Forelimb muscle (tissue), 1 donor: ENCODE data around the gene KCNQ1. TPM values are rescaled to one million over a fixed set of nuclear protein-coding genes. Genes with fewer than 3 reads are reported as not detected.

Experiments used
- DNase-seq: peaks from one replicate; pipeline ENCODE4 v3.0.0-alpha.2; 2013; ENCODE audit warnings: low read depth
- polyA plus RNA-seq: library from polyadenylated mRNA; unstranded; fragments of 120-200 nt; gene quantifications from one replicate; pipeline ENCODE4 v1.2.1, GENCODE V29; 2013; ENCODE audit not compliant: insufficient read length

Gene KCNQ1
- polyA plus RNA-seq, 1 donor: 2.1 TPM

DNA sequence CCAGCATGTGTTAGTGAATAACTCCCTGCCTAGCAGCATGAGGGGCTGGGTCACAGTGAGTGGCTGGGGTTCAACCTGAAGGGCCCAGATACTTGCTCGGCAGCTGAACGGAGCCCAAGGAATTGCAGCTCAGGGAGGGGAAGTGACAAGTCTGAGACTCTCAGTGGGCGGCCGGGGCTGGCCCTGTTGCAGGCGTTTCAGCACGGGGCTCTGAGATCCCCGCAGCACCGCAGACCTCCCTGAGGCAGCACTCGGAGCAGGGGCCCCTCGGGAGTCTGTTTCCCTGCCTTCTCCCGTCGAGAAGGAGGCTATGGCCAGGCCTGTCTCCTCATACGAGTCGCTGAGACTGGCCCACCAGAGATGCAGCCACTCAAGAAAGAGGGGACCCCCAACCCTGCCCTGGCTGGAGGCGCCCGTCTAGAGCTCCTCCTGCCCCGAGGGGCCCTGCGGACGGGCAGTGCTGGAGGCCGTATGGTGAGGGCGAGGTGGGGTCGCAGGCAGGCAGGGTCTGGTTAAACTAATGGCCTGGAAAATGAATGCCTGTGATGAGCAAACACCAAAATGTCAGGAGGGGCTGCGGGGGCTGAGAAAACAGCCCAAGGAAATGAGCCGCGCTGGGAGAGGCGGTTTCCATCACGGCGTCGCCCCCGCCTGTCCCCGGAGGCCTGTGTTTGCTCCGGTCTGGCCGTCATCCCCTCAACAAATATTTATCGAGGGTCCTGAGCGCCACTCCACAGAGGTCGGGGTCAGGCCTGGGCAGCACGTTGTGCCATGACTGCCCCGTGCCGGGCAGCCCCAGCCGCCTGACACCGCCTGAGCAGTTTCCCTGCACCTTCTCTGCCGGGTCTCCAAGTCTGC lies 35.0 kb upstream of the KCNQ1 start:
- DNase-seq: no peak

DNA sequence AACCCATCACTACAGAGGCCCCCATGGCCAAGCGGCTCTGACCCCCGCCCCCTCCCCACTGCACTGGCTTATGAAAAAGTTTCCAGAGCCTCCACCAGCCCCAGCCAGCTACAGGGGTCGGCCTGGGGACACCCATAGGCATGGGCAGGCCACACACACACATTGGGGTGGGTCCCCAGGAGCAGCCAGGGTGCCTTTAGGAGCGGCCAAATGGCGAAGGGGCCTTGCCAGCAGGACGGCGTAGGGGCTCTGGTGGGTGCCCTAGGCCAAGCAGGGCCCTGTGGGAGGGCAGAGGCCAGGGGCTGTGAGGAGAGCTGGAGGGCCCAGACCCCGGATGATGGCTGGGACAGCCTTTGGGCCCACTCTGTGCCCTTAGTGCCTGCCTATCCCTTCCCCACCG lies 34.2 kb upstream of the KCNQ1 start:
- no peak for DNase-seq

DNA sequence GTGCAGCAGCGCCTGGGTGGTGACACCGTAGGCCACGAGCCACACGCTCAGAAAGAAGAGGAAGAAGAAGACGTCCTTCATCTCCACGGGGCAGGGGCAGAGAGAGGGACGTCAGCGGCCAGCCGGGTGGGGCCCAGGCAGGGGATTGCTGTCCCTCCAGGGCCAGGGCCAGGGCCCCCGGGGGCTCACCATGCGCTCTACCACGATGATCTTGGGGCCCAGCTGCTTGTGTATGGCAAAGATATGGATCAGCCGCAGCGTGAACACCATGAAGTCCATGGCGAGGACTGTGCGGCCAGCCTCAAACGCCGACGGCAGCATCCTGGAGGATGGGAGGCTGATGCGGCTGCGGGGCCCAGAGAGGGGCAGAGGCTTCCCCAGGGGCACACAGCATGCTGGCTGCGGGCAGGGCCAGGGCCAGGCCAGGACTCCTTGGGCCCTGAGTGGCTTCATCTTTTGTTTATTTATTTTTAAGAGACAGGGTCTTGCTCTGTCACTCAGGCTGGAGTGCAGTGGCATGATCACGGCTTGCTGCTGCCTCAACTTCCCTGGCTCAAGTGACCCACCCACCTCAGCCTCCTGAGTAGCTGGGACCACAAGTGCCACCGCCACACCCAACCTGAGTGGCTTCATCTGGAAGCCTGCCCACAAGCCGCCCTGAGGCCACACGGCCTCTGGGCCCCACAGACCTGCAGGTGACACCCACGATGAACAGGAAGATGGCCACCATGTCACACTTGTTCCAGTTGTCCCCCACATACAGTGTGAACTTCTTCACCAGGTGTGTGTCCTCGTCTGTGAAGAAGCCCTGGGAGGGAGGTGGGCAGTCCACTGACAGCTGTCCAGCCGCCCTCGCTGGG lies 33.1 kb upstream of the KCNQ1 start:
- DNase-seq: no peak

DNA sequence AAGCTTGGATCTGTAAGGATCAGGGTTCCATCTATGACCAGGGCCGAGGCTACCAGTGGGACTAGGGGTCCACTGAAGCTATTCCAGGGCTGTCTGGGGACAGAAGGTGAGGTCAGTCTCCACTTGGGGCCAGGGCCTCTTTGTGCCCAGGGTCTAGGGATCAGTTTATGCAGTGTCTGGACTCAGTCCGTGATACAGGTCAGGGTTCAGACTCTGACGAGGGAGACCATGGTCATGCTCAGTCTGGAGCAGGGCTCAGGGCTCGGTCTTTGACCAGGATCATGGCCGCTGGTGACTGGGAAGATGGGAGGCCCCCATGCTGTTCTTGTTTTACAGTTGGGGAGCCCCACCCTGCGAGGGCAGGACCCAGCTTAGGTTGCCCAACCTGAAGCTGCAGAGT lies 32.5 kb upstream of the KCNQ1 start:
- DNase-seq: no peak

DNA sequence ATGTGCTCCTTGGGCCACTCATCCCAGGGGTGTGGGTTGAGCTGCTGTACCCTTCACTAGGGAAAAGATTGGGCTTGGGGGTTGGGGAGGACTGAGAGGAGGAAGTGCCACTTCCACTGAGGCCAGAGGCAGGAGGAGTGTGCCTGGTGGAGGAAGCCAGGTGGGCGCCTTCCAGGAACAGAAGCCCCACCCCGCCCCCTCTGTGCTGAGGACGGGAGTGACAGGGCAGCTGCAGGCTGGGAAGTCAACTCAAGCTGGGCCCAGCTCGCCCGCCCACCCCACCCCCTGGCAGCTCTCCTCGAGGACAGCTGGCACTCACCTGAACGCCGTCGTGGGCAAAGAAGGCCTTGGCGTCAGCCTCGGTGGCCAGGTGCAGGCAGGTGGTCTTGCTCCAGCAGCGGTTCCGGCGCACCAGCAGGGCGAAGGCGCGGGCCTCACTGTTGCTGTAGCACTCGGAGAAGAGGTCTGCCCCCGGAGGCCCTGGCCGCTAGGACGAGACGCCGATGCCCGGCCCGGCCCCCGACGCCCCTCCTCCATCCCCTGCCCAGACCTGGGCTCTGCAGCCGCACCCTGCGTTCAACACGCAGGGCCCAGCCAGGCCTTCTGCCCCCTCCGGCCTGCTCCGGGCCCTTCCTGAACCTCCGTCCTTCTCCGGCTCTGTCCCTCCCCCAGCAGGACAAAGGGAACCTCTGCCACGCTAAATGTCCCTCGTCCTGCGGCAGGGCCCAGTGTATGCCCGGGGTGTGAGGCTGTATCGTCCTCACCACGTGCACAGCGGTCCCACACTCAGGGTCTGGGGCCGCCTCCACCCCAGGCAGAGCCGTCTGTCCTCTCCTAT lies 30.8 kb upstream of the KCNQ1 start:
- DNase-seq: no peak

DNA sequence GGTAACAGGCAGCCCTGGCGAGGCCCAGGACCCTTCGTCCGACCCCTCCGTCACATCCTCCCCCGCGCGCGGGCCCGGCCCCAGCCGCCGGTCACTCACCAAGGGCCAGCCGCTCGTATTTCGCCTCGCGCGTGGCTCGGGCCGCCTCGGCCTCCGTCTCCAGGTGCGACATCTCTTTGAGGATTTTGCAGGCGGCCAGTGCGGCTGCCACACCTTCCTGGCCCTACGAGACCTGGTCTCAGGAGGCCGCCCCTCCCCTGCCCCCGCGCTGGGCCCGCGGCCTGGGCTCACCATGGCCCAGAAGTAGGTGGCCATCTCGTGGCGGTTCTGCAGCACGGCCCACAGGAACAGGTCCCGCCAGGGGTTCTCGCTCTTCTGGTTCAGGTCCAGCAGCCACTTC lies 30.2 kb upstream of the KCNQ1 start:
- no peak for DNase-seq

DNA sequence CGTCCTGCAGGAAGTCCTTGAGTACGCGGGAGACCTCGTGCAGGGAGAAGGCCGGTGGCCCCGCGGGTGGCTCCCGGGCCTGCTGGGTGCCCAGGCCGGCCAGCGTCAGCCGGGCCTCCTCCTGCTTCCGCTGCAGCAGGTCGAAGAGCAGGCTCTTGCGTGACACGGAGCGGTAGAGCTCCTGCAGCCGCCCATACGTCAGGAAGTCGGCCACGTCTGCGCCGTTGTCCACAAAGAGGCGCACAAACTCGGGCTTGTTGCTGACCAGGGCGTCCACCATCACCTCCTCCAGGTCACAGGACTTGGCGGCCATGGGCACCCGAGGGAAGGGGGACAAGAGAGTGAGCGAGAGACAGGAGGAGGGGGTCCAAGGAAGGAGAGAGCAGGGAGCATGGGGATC lies 29.6 kb upstream of the KCNQ1 start:
- DNase-seq: no peak

DNA sequence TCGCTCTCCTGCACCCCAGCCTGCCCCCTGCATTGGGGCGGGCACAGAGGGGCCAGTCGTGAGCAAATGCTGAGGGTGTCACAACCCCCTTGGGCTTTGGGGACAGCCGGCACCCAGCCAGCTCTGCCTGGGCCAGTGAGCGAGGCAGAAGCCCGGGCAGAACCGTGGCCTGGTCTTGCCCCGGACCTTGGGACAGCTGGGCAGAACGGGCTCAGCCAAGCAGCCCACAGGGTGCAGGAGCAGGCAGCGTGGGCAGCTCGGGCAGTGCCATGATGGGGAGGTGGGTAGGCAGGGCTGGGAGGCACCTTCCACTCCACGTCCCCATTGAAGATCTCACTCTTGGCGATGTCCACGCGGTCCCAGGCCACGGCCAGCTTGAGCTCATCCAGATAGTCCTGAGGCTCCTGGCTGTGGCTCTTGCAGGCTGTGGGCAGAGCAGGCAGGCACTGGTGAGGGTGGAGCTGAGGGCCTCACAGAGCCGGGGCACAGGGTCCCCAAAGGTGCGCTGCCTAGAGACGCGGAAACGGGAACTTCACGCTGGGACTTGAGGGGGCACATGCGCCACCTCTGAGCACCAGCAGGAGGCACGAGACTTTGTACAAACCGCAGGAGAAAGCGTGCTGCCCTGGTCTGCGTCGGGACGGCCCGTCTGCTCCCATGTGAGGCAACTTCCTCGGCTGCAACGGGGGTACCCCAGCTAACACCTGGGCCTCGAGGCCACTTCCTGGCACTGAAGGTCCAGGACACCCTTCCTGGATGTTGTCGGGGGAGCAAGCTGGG lies 29.0 kb upstream of the KCNQ1 start:
- DNase-seq: no peak

DNA sequence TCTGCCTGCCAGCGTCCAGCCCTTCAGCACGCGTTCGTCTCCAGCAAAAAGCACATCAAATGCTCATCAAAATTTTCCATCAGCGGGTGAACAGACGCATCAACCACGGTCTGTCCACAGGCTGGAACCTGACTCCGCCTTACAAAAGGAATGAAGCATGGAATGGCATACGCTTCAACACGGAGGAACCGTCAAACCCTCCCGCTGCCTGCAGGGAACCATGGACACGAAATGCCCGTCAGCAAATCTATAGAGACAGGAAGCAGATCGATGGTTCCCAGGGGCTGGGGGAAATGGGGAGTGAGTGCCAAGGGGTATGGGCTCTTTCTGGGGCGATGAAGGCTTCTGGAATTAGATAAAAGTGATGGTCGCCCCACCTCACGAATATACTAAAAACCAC lies 28.0 kb upstream of the KCNQ1 start:
- DNase-seq: no peak

DNA sequence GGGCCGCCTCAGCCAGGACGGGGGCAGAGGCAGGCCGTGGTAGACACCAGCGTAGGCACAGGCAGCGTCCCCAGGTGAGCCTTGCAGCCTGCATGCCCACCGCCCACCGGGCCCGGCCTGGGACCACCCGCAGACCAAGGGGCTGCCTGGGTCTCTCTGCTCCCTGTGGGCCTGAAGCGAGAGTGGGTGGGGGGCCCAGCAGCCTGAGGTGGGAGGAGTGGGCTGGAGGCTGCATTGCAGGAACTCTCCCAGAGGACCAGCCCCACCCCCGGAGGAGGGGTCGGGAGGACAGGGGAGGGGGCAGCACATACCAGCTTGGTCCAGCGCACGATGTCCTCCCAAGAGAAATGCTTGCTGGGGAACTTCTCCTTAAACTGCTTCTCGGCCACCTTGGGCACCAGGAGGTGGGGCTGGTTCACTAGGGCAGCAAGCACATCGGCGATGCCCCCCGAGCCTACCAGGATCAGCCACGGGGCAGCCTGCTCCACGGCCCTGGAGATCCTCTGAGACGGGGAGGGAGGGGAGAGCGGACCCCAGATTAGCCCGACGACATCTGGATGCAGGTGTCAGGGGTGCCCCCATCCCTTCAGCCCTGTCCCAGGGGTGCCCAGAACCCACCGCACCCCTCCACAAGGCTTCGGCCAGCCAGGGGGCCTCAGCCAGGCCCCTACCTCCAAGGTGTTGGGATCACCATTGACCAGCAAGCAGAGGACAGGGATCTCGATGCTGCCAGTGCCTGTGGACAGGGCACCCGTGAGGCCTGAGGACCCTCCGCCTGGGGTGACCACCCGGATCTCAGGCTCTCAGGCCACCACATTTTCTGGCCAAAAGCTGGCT lies 26.7 kb upstream of the KCNQ1 start:
- no peak for DNase-seq

DNA sequence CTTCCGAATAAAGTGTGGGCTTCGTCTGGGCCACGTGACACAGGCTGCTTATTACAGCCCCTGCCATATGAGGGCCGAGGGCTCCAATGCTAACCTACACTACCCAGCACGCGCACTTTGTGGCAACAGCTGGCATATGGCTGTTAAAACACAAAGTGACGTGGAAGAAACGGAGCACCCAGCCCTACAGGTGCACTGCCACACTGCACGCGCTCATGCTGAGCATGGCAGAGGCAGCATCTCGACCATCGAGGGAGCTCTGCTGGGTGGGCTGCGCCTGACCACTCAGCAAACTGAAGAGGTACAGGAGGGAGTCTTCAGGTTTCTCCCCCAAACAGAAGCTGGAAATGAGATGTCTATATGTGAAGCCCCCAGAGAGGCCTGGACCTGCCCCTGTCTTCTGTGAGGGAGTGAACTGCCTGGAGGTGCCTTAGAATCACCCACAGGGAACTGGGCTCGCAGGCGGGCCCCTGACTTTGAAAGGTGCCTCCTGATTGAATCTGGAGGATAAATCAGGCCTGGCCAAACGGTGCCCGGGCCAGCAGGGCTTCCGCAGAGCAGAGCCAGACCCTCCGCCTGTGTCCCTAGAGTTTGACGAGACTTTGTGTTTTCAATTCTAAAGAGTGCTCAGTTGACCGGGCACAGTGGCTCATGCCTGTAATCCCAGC lies 26.0 kb upstream of the KCNQ1 start:
- no peak for DNase-seq

DNA sequence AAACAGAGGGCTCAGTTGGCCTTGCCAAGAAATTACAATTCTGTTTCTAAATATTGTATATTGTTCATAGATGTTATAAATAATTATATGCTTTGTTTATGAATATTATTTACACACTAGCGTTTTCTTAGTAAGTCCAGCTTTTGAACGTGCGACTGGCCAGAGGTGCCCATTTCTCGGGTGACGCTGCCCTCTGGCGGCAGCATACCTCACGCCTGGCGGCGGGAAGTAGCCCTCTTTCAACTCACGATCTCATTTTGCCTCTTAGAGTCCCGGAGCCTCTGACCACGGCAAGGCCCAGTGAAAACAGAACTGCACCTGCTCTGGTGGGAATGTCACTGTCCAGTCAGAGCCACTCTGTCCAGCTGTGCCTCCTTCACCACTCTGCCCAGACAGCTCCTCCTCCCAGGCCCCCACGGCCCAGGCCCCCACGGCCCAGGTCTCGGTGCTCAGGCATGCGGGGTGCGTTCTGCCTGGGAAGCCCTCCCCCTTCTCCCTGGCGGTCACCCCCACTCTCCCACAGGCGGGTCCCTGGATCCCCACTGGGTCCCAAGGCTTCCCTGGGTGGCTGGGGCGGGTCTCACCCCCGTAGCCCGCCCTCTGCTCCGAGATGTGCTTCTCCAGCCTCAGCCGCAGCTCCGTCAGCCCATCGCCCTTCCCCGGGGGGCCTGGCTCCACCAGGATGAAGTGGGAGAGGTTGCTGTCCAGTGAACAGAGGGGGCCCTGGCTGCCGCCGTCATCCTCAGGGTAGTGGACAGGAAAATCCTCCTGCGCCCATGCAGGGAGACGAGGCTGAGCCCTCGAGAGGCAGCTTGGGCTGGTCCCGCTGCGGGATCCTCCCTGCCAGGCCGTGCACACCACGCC lies 24.9 kb upstream of the KCNQ1 start:
- peak; percentile 29 for DNase-seq

DNA sequence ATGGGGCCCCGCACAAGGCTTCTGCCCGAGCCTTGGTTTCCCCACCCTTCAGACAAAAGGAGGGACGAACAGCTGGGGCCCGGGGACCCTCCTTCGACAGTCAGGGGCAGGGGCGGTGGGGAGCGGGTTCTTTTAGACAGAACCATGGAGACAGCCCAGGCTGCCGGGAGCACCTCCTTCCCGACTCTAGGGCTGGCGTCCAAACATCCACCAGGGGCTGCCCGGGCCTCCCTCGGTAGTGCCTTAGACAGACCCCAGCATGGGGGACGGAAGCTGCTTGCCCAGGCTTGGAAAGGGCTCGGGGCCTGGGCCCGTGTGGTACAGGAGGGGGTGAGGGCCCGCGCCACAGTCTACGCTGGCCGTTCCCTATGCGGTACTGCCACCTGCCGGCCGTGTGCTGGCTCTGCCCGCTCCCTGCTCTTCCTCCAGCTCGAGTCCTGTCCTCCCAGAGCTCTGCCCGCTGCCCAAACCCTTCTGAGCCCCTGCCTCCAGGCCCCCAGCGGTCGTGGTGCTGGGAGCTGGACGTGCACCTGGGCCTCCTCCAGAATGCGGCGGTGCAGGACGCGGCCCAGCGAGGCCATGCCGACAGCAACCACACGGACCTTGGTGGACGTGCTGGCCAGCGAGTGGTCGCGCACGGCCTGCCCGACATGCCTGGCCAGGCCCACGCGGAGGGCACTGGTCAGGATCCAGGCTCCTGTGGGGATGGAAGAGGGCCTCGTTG lies 24.1 kb upstream of the KCNQ1 start:
- DNase-seq: peak; percentile 29

DNA sequence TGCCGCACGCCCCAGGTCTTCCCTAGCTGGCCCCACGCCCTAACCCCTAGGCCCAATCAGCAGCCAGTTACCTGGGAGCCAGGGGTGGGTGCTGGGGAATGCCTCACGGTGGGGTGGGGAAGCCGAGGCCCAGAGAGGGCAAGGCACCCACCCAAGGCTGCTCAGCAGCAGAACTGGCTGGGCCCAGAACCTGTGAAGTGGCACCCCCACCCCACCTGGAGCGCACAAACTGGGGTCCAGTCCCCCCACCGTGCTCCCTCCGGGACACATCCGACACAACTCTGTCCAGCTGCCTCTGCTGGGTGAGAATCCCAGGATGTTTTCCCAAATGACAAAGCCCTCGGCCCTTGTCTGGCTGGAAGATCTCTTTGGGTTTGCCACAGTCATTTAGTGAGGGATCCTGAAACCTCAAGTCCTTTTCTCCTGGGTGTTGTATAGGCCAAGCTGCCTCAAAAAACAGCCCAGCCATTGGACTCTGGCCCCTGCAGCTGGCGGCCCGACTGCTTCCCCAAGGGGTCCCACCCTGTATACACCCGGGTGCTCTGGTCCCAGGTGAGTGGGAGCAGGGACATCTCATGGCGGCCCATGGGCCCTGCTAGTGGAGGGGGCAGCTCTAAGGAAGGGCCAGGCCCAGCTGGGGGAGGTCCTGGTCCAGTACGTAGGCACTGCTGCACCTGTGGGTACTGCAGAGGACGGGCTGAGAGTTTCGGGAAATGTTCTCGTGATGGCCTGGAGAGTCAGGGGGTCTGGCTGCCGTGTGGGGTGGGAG lies 23.4 kb upstream of the KCNQ1 start:
- DNase-seq: no peak

DNA sequence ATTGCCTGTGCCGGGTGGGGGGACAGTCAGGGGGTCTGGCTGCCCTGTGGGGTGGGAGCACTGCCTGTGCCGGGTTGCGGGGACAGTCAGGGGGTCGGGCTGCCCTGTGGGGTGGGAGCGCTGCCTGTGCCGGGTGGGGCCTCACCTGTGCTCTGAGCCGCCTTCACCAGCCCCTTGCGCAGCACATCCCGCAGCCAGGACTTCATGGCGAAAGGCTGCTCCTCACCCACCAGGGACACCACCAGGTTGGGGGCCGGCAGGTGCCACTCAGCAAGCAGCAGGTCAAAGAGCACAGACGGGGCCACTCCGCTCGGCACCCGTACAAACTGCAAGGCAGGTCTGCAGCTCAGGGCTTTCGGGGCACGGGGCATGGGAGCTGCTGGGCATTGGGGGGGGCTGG lies 22.8 kb upstream of the KCNQ1 start:
- no peak for DNase-seq

DNA sequence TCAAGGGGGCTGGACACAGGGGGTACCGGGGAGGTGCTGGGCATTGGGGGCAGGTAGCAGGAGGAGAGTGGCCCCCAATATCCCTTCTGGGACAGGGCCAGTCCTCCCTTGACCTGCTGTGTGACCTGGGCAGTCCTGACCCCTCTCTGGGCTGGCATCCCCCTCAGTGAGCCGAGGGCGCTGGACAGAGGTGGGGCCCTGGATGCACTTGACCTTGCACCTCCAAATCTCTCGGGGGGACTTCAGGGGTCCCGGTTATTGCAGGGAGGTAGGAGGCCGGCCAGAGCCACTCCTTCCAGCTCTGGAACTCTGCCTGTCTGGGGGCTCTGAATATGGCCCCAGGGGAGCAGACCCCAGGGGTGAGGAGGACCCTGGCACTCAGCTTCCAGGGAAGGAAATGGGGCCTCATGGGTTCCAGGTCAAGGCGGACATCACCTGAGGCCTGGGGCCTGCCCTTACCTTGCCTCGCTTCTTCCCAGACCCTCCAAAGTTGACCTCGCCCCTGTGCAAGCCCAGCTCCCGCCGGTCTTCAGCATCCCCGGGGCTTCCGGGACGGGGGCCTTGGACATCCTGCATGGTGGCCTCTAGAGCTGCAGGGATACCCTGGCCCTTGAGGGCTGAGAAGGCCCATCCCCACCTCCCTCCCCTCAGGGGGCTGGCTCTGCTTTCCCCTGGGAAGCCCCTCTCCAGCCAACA lies 22.2 kb upstream of the KCNQ1 start:
- DNase-seq: no peak
